HG02870 (cell line): ENCODE measurements around the gene CXorf58.
"Not testable (repeated sequence)": the region's sequence is repeated elsewhere in the genome, so short reads cannot be mapped to it uniquely, and the experiment has no call there.

ENCODE experiments used
- ATAC-seq: cut with Tn5 transposase; IDR thresholded peaks from one replicate; pipeline ENCODE4 v1.9.1; 2021; ENCODE audit warnings: mild to moderate bottlenecking, moderate library complexity; ENCODE audit not compliant: unreplicated experiment

The CXorf58 gene

GRCh38 chrX:23952984-23953907, 45.4 kb downstream of the CXorf58 start:
- peak; percentile 97 for ATAC-seq

GRCh38 chrX:23953908-23954269, 46.1 kb downstream of the CXorf58 start:
- ATAC-seq: no peak

DNA sequence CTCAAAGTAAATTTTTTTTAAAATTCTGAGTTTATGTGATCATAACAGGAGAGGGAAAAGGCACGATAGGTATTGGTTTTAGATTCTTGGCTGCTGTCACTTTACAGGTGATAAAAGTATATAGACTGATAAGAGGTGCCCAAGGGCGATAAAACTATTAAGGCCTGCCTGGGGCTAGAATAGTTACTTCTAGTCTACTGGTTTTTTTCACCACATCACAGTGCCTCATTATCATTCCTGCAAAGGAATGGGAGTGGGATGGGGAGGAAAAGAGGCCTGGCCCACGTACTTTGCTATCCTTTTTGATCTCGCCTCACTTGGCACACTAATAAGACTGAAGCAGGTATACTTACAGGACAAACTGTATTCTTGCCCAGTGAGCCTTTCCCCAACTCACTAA, 46.6 kb downstream of the CXorf58 start:
- no peak for ATAC-seq

- ATAC-seq: no peak
These were observed 52.0 kb downstream of the CXorf58 start for GRCh38 chrX:23959781-23960180.

GRCh38 chrX:23964191-23964590, 56.4 kb downstream of the CXorf58 start:
- ATAC-seq: no peak

DNA sequence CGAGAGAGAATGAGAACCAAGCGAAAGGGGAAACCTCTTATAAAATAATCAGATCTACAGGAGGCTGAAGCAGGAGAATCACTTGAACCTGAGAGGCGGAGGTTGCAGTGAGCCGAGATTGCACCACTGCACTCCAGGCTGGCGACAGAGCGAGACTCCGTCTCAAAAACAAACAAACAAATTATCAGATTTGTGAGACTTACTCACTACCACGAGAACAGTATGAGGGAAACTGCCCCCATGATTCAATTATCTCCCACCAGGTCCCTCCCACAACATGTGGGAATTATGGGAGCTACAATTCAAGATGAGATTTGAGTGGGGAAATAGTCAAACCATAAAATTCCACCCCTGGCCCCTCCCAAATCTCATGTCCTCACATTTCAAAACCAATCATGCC, 57.8 kb downstream of the CXorf58 start:
- ATAC-seq: not testable (repeated sequence)

- no peak for ATAC-seq
These were observed 70.7 kb downstream of the CXorf58 start for GRCh38 chrX:23978491-23978890.

GRCh38 chrX:23980011-23980441, 72.2 kb downstream of the CXorf58 start:
- ATAC-seq: no peak

DNA sequence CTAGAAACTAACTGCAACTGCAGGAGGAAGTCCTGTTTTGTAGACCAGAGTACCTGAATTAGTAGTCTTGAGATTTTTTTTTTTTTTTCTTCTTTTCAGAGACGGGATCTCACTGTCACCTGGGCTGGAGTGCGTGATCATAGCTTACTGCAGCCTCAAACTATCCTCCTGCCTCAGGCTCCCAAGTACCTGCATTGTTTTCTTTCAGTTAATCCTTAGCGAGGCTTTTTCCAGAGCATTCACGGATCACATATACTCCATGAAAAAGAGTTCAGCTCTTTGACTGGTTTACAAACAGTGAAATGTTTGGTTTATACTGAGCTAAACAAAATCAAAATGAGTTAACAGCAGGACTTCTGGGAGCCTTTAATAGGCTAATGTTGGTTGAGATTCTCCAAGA, 73.4 kb downstream of the CXorf58 start:
- no peak for ATAC-seq

GRCh38 chrX:23981711-23982110, 73.9 kb downstream of the CXorf58 start:
- ATAC-seq: no peak

DNA sequence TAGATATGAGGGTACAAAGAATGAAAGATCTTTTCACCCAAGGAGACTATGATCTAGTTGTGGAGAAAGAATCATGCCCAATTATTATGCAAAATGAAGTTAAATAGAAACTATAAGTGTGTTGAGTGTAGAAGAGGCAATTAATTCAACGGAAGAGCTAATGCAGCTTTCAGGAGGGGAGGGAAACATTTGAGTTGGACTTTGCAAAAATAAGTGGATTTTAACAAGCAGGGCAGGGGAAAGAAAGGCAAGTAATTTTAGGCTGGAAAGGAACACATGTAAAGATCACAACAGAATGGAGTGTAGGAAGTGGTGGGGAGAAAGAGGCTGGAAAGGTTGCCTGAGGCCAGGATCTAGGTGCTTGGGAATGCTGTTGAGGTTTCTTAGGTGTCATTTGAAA, 75.1 kb downstream of the CXorf58 start:
- no peak for ATAC-seq
